Activated CD4-positive, alpha-beta T cell treated with anti-CD3 and anti-CD28 coated beads, Interleukin-2, amount 50 U/mL, for 16 hours (primary cell): ENCODE results near the gene TEX30.

Source experiments
- DNase-seq: peaks from one replicate; pipeline ENCODE4 v3.0.0-alpha.2; 2020

TEX30 gene

GRCh38 chr13:102779436-102780159 lies 6.0 kb upstream of the TEX30 start:
- peak; percentile 52 for DNase-seq

GRCh38 chr13:102777736-102778135 lies 4.2 kb upstream of the TEX30 start:
- no peak for DNase-seq

- DNase-seq, result no peak
Observed at GRCh38 chr13:102776271-102776670, 2.7 kb upstream of the TEX30 start.

GRCh38 chr13:102774591-102775520 lies 1.3 kb upstream of the TEX30 start:
- DNase-seq, result no peak

GRCh38 chr13:102774214-102774568 lies 605 bp upstream of the TEX30 start:
- DNase-seq, result no peak

GRCh38 chr13:102772042-102772425 lies 1.6 kb downstream of the TEX30 start:
- no peak for DNase-seq

- DNase-seq, result no peak
Observed at GRCh38 chr13:102771298-102772041, 2.1 kb downstream of the TEX30 start.

- no peak for DNase-seq
Observed at GRCh38 chr13:102770435-102770834, 3.2 kb downstream of the TEX30 start.

GRCh38 chr13:102769679-102770078 lies 3.9 kb downstream of the TEX30 start:
- no peak for DNase-seq

GRCh38 chr13:102768909-102769308 lies 4.7 kb downstream of the TEX30 start:
- no peak for DNase-seq

GRCh38 chr13:102763741-102764140 lies 9.8 kb downstream of the TEX30 start:
- no peak for DNase-seq

GRCh38 chr13:102761071-102761470 lies 12.5 kb downstream of the TEX30 start:
- DNase-seq, result no peak

GRCh38 chr13:102758842-102759241 lies 14.7 kb downstream of the TEX30 start:
- DNase-seq, result no peak

- DNase-seq, result no peak
Observed at GRCh38 chr13:102757006-102757405, 16.6 kb downstream of the TEX30 start.

GRCh38 chr13:102751886-102752285 lies 21.7 kb downstream of the TEX30 start:
- no peak for DNase-seq

GRCh38 chr13:102742506-102742905 lies 31.1 kb downstream of the TEX30 start:
- DNase-seq, result no peak

GRCh38 chr13:102742101-102742500 lies 31.5 kb downstream of the TEX30 start:
- DNase-seq, result no peak

GRCh38 chr13:102729560-102730270 lies 43.9 kb downstream of the TEX30 start:
- no peak for DNase-seq

GRCh38 chr13:102726430-102726829 lies 47.2 kb downstream of the TEX30 start:
- no peak for DNase-seq

- DNase-seq, result no peak
Observed at GRCh38 chr13:102724923-102725322, 48.7 kb downstream of the TEX30 start.

- DNase-seq, result no peak
Observed at GRCh38 chr13:102721800-102722231, 51.8 kb downstream of the TEX30 start.

GRCh38 chr13:102718746-102719145 lies 54.8 kb downstream of the TEX30 start:
- DNase-seq, result no peak
